DND-41 (cell line): ENCODE data around the gene ZNF860.

Experiments
- ATAC-seq: fragments of 200-7000 bp; cut with Tn5 transposase; 3 replicates; pipeline ENCODE4 v1.9.1; 2021; ENCODE audit warnings: low read depth; ENCODE audit not compliant: insufficient read depth
- DNase-seq: peaks from one replicate; pipeline ENCODE4 v3.0.0-alpha.2; 2020
- H2AFZ ChIP-seq: 2 replicates; pipeline ENCODE4 v1.6.0; 2012; ENCODE audit warnings: low read depth, low read length
- H3K27ac ChIP-seq: 2 replicates; pipeline ENCODE4 v1.5.1; 2012; ENCODE audit warnings: low read length, inconsistent platforms
- H3K27me3 ChIP-seq: fragments of 200-600 bp; sonication (generic); 2 replicates; pipeline ENCODE4 v1.6.0; 2012; ENCODE audit warnings: low read length, mild to moderate bottlenecking, inconsistent platforms; ENCODE audit not compliant: insufficient read depth, poor library complexity
- H3K36me3 ChIP-seq: 2 replicates; pipeline ENCODE4 v1.5.1; 2012; ENCODE audit warnings: low read length, inconsistent platforms; ENCODE audit not compliant: insufficient read depth
- H3K4me1 ChIP-seq: 2 replicates; pipeline ENCODE4 v1.5.1; 2012; ENCODE audit warnings: mild to moderate bottlenecking, low read length; ENCODE audit not compliant: insufficient read depth
- H3K4me2 ChIP-seq: 2 replicates; pipeline ENCODE4 v1.6.0; 2012; ENCODE audit warnings: mild to moderate bottlenecking, moderate library complexity, low read length, inconsistent platforms; ENCODE audit not compliant: insufficient read depth
- H3K4me3 ChIP-seq, 2 experiments: fragments of 200-600 bp in 1 of 2; shearing (Covaris generic) in 1 of 2; 2 replicates each; pipeline ENCODE4 v1.5.1; 2012 to 2016; ENCODE audit warnings: inconsistent platforms in 2 of 2, low read length in 2 of 2, mild to moderate bottlenecking in 2 of 2, low read depth in 1 of 2, moderate library complexity in 1 of 2
- H3K79me2 ChIP-seq: 2 replicates; pipeline ENCODE4 v1.6.0; 2012; ENCODE audit warnings: low read length, inconsistent platforms; ENCODE audit not compliant: insufficient read depth
- H3K9ac ChIP-seq: 2 replicates; pipeline ENCODE4 v1.6.0; 2012; ENCODE audit warnings: low read depth, mild to moderate bottlenecking, inconsistent platforms, low read length, moderate library complexity
- H3K9me3 ChIP-seq: 2 replicates; pipeline ENCODE4 v1.5.1; 2012; ENCODE audit warnings: low read length, moderate library complexity, mild to moderate bottlenecking, inconsistent platforms; ENCODE audit not compliant: insufficient read depth, severe bottlenecking
- H4K20me1 ChIP-seq: 2 replicates; pipeline ENCODE4 v1.6.0; 2012; ENCODE audit warnings: low read length; ENCODE audit not compliant: insufficient read depth
- CTCF ChIP-seq: IDR thresholded peaks from 2 replicates; pipeline ENCODE4 v1.5.1; 2012; ENCODE audit warnings: borderline replicate concordance, low read length, moderate library complexity, mild to moderate bottlenecking; ENCODE audit not compliant: poor library complexity, severe bottlenecking; ENCODE audit errors: extremely low read depth
- EZH2 ChIP-seq: IDR thresholded peaks from 3 replicates; pipeline ENCODE4 v1.6.1; 2012; ENCODE audit warnings: borderline replicate concordance, low read depth, mild to moderate bottlenecking, moderate library complexity, low read length, inconsistent platforms; ENCODE audit not compliant: severe bottlenecking

ZNF860 gene

GRCh38 chr3:31981206-31982181 lies at the start of gene ZNF860, which contains the start of gene OSBPL10:
ZNF860 (plus strand) TSS chr3:31981750; CDS start chr3:31989080, 7,330 bp downstream.
OSBPL10 (minus strand) TSS chr3:31981262; CDS start chr3:31981179, 83 bp downstream.
- ATAC-seq: no peak
- Histone ChIP-seq H3K27me3 (peaks cover 23% of the 10 kb centered on the region), H3K27ac (no peak within 1 kb of the TSS)

GRCh38 chr3:31932990-31933389 lies 48.6 kb upstream of the ZNF860 start:
- ATAC-seq (no peak), DNase-seq (no peak)
- TF ChIP-seq CTCF (no peak), EZH2 (no peak)
- Histone ChIP-seq H3K36me3 (no peaks in the 10 kb centered on the region), H3K4me1 (peaks cover 12% of the 10 kb centered on the region), H3K4me2 (no peak overlapping the region), H3K27ac (no peak overlapping the region), H3K9ac (no peak overlapping the region), H3K27me3 (no peaks in the 10 kb centered on the region), H3K79me2 (no peaks in the 10 kb centered on the region), H3K4me3 (no peak overlapping the region), H4K20me1 (no peaks in the 10 kb centered on the region), H3K9me3 (no peaks in the 10 kb centered on the region), H2AFZ (no peak overlapping the region)

More at GRCh38 chr3:31981206-31982181, at the start of gene ZNF860, which contains the start of gene OSBPL10:
- H3K9ac ChIP-seq: peak within 1 kb of the TSS; percentile 43
- no peaks in the 10 kb centered on the region for H3K79me2 ChIP-seq
- H3K4me3 ChIP-seq: peak within 1 kb of the TSS; percentile 22 to 69; a peak in 3 of 4 replicates
- no peaks in the 10 kb centered on the region for H3K36me3 ChIP-seq
- no peak for DNase-seq
- peaks cover 14% of the 10 kb centered on the region for H3K4me1 ChIP-seq
- H2AFZ ChIP-seq: peak within 1 kb of the TSS; percentile 78
- no peak for TF ChIP-seq EZH2
- TF ChIP-seq CTCF: no peak
- peak within 1 kb of the TSS; percentile 98 for H3K4me2 ChIP-seq
- H3K9me3 ChIP-seq: no peaks in the 10 kb centered on the region
- no peaks in the 10 kb centered on the region for H4K20me1 ChIP-seq

GRCh38 chr3:31934018-31934417 lies 47.5 kb upstream of the ZNF860 start:
- Histone ChIP-seq H3K9me3 (no peaks in the 10 kb centered on the region), H3K36me3 (no peaks in the 10 kb centered on the region), H3K79me2 (no peaks in the 10 kb centered on the region), H3K4me3 (no peak overlapping the region), H3K27me3 (no peaks in the 10 kb centered on the region), H3K4me1 (peaks cover 12% of the 10 kb centered on the region), H3K9ac (no peak overlapping the region), H4K20me1 (no peaks in the 10 kb centered on the region), H3K27ac (no peak overlapping the region), H3K4me2 (no peak overlapping the region), H2AFZ (no peak overlapping the region; the same call in 1 of the 2 replicates)
- no peak for TF ChIP-seq EZH2
- ATAC-seq: peak; percentile 81
- peak; percentile 44 for DNase-seq

GRCh38 chr3:31934866-31935265 lies 46.7 kb upstream of the ZNF860 start:
- Histone ChIP-seq H3K4me2 (no peak overlapping the region), H3K9me3 (no peaks in the 10 kb centered on the region), H3K79me2 (no peaks in the 10 kb centered on the region), H3K27me3 (no peaks in the 10 kb centered on the region), H3K4me1 (peaks cover 12% of the 10 kb centered on the region), H2AFZ (no peak overlapping the region; the same call in 1 of the 2 replicates), H3K36me3 (no peaks in the 10 kb centered on the region), H3K4me3 (no peak overlapping the region), H3K9ac (no peak overlapping the region; the same call in 1 of the 2 replicates), H4K20me1 (no peaks in the 10 kb centered on the region), H3K27ac (no peak overlapping the region)
- DNase-seq (no peak), ATAC-seq (no peak)
- TF ChIP-seq CTCF (no peak), EZH2 (no peak)
